Endothelial cell of umbilical vein (primary cell): ENCODE measurements around the gene CHAF1A. TPM values are rescaled to one million over a fixed set of nuclear protein-coding genes. Genes with fewer than 3 reads are reported as not detected.

ENCODE experiments used
- BruUV-seq: library from RNA; stranded (reverse); fragments of 400-500 nt; replicated peaks from 2 replicates; lab custom pipeline; 2021; lab: Mats Ljungman, UMichigan
- CTCF ChIA-PET: fragments of 300-600, 350-600 bp; sonication (Branson Sonifier 250); formaldehyde crosslinking; loops from one replicate; lab custom pipeline; 2021; ENCODE audit warnings: antibody characterized with exemption, inconsistent platforms; lab: Charles Lee
- POLR2A ChIA-PET: fragments of 300-600, 350-600 bp; sonication (Branson Sonifier 250); formaldehyde crosslinking; loops from one replicate; lab custom pipeline; 2021; ENCODE audit warnings: antibody characterized with exemption, inconsistent platforms; lab: Charles Lee
- DNase-seq: peaks from one replicate; pipeline ENCODE4 v3.0.0-alpha.2; 2011; ENCODE audit warnings: low read depth, low spot score
- FAIRE-seq: peaks from 2 replicates; lab custom pipeline; 2011; peaks lifted over from hg19 to GRCh38; lab: Jason Lieb, UNC
- H2AFZ ChIP-seq: 2 replicates; pipeline ENCODE4 v1.6.0; 2012; ENCODE audit warnings: low read depth, low read length, control low read depth, inconsistent platforms
- H3K27ac ChIP-seq: 2 replicates; pipeline ENCODE4 v1.5.1; 2011; ENCODE audit warnings: low read depth, mild to moderate bottlenecking, control low read depth, low read length, moderate library complexity; ENCODE audit not compliant: insufficient read depth
- H3K27me3 ChIP-seq, 2 experiments: 2 replicates each; pipeline versions ENCODE4 v1.6.0 to v1.6.1; 2011; ENCODE audit warnings: low read length in 2 of 2, mixed read lengths in 1 of 2; ENCODE audit not compliant: control insufficient read depth in 2 of 2, insufficient read depth in 2 of 2
- H3K36me3 ChIP-seq, 2 experiments: 2 replicates in 1 of 2; 3 replicates in 1 of 2; pipeline ENCODE4 v1.5.1; 2011; ENCODE audit warnings: low read length in 2 of 2, mild to moderate bottlenecking in 1 of 2, moderate library complexity in 1 of 2; ENCODE audit not compliant: control insufficient read depth in 2 of 2, insufficient read depth in 2 of 2; ENCODE audit errors: extremely low read depth in 1 of 2
- H3K4me1 ChIP-seq: 3 replicates; pipeline ENCODE4 v1.5.1; 2011; ENCODE audit warnings: mild to moderate bottlenecking, low read length; ENCODE audit not compliant: control insufficient read depth, insufficient read depth; ENCODE audit errors: extremely low read depth
- H3K4me2 ChIP-seq: 2 replicates; pipeline ENCODE4 v1.6.1; 2011; ENCODE audit warnings: low read length, control low read depth, mixed read lengths; ENCODE audit not compliant: insufficient read depth
- H3K4me3 ChIP-seq, 3 experiments: fragments of 200-600 bp in 1 of 3; sonication (generic), shearing (Covaris generic) in 1 of 3; replicated peaks in 1 of 3; 2 replicates each; pipeline ENCODE4 v1.5.1; 2011 to 2016; ENCODE audit warnings: control low read depth in 3 of 3, low read length in 3 of 3, mild to moderate bottlenecking in 2 of 3, inconsistent platforms in 1 of 3, low read depth in 1 of 3, moderate library complexity in 1 of 3; ENCODE audit not compliant: insufficient read depth in 1 of 3
- H3K79me2 ChIP-seq: 2 replicates; pipeline ENCODE4 v1.6.0; 2012; ENCODE audit warnings: low read length, inconsistent platforms; ENCODE audit not compliant: control insufficient read depth, insufficient read depth
- H3K9ac ChIP-seq: replicated peaks from 2 replicates; pipeline ENCODE3; 2011; ENCODE audit warnings: low read length, control low read depth; ENCODE audit not compliant: insufficient read depth; ENCODE audit errors: extremely low read depth
- H3K9me1 ChIP-seq: replicated peaks from 3 replicates; pipeline ENCODE4 v1.6.0; 2011; ENCODE audit warnings: mild to moderate bottlenecking, low read length; ENCODE audit not compliant: control insufficient read depth, insufficient read depth; ENCODE audit errors: extremely low read depth
- H3K9me3 ChIP-seq: replicated peaks from 2 replicates; pipeline ENCODE4 v1.5.1; 2012; ENCODE audit warnings: low read length, inconsistent platforms; ENCODE audit not compliant: control insufficient read depth, insufficient read depth
- H4K20me1 ChIP-seq: replicated peaks from 2 replicates; pipeline ENCODE3; 2011; ENCODE audit warnings: mild to moderate bottlenecking, low read length; ENCODE audit not compliant: control insufficient read depth, insufficient read depth; ENCODE audit errors: extremely low read depth
- CTCF ChIP-seq, 2 donors: IDR thresholded peaks; 1 replicate in 1 of 2; 2 replicates in 1 of 2; pipeline ENCODE4 v1.5.1; 2011; ENCODE audit warnings: low read length in 2 of 2, mild to moderate bottlenecking in 2 of 2, moderate library complexity in 2 of 2, control low read depth in 1 of 2, inconsistent platforms in 1 of 2, low read depth in 1 of 2; ENCODE audit not compliant: insufficient read depth in 1 of 2; ENCODE audit errors: extremely low read depth in 1 of 2
- EZH2 ChIP-seq: IDR thresholded peaks from 2 replicates; pipeline ENCODE4 v1.6.1; 2012; ENCODE audit warnings: borderline replicate concordance, low read depth, mild to moderate bottlenecking, moderate library complexity, low read length, inconsistent platforms; ENCODE audit not compliant: severe bottlenecking
- FOS ChIP-seq: IDR thresholded peaks from 2 replicates; pipeline ENCODE4 v1.6.1; 2011; ENCODE audit warnings: mild to moderate bottlenecking, low read length, moderate library complexity, borderline replicate concordance; ENCODE audit not compliant: insufficient read depth
- GATA2 ChIP-seq: IDR thresholded peaks from 2 replicates; pipeline ENCODE4 v1.7.0; 2011; ENCODE audit warnings: low read depth, mild to moderate bottlenecking, moderate library complexity, mixed read lengths, low read length; ENCODE audit not compliant: insufficient read length, insufficient read depth
- JUN ChIP-seq: IDR thresholded peaks from 2 replicates; pipeline ENCODE4 v1.6.1; 2011; ENCODE audit warnings: borderline replicate concordance, low read depth; ENCODE audit not compliant: insufficient read length, insufficient read depth
- MAX ChIP-seq: IDR thresholded peaks from 2 replicates; pipeline ENCODE4 v1.6.1; 2011; ENCODE audit not compliant: insufficient read depth, insufficient read length
- MYC ChIP-seq: IDR thresholded peaks from one replicate; pipeline ENCODE4 v1.6.1; 2011; ENCODE audit warnings: mild to moderate bottlenecking, low read depth, low read length
- POLR2A ChIP-seq: IDR thresholded peaks from 2 replicates; pipeline ENCODE4 v1.6.1; 2012; ENCODE audit warnings: low read depth, mild to moderate bottlenecking, control low read depth, low read length
- POLR2AphosphoS5 ChIP-seq: IDR thresholded peaks from 2 replicates; pipeline ENCODE4 v1.6.1; 2012; ENCODE audit warnings: low read depth, mild to moderate bottlenecking, control low read depth, low read length, moderate library complexity; ENCODE audit not compliant: insufficient read depth
- dilution Hi-C: fragments of 300-500 bp; cut with MboI; formaldehyde crosslinking; loops from one replicate; pipeline ENCODE4 v1.15.0; 2019; ENCODE audit warnings: low sequenced_read_pairs; ENCODE audit not compliant: extremely low pct_ligation_motif_present
- intact Hi-C: fragments of 100-400 bp; cut with micrococcal nuclease; formaldehyde crosslinking; loops from one replicate; pipeline ENCODE4 v1.10.0; 2022
- polyA plus RNA-seq, 4 experiments: library from polyadenylated mRNA; depleted of rRNA in 3 of 4; stranded (reverse) in 3 of 4; unstranded in 1 of 4; fragments of >200 nt; gene quantifications; 2 replicates each; pipeline versions ENCODE4 v1.2.1 to v1.2.3, GENCODE V29; 2011 to 2012; ENCODE audit warnings: missing spikeins in 1 of 4
- total RNA-seq: library from RNA; stranded (reverse); gene quantifications from 2 replicates; pipeline ENCODE4 v1.2.3, GENCODE V29; 2021

Gene CHAF1A
- total and polyA plus RNA-seq, 2 donors (not counting 3 experiments of a cell fraction or from before 2014, with no cell fraction given): 19.5 to 44.5 TPM

DNA sequence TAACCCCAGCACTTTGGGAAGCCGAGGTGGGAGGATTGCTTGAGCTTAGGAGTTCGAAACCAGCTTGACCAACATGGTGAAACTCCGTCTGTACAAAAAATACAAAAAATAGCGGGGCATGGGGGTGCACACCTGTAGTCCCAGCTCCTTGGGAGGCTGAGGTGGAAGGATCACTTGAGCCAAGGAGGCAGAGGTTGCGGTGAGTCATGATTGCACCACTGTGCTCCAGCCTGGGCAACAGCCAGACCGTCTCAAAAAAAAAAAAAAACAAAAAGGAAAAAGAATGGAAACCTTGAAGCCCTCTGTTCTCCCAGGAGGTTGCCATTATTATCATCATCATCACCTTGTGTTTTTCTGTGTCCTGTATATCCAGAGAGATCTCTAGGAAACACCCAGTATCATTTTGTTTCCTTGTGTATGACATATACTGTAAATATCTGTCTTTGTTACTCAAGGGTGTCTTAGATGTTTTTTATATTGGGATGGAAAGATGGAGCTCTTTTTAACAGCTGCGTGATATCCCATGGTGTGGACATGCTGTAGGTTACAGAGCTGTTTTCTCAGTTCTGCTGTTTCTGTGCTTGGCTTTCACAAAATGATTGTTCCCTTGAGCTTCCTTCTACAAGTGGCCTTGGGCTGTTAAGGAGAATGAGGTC is 11.8 kb downstream of the CHAF1A start:
- POLR2A ChIA-PET: no interaction called here
- no peaks in the 10 kb centered on the region for H3K4me1 ChIP-seq
- TF ChIP-seq MYC (no peak), JUN (no peak)
- no peaks in the 10 kb centered on the region for H3K9me3 ChIP-seq
- no peak overlapping the region for H3K27ac ChIP-seq
- peaks cover 20% of the 10 kb centered on the region for H3K79me2 ChIP-seq
- H3K9me1 ChIP-seq: no peaks in the 10 kb centered on the region
- BruUV-seq: no TSS peak
- no peaks in the 10 kb centered on the region for H3K27me3 ChIP-seq
- dilution Hi-C loops: loop anchor here (10.0 kb wide), 1 partner anchor 49 kb away; no protein-coding TSS in a partner anchor
- CTCF ChIA-PET: no interaction called here
- no peak overlapping the region for H2AFZ ChIP-seq
- H3K36me3 ChIP-seq: no peaks in the 10 kb centered on the region
- intact Hi-C loops: no loop called here
- no peak for DNase-seq
- FAIRE-seq: peak; percentile 49
- H4K20me1 ChIP-seq: no peaks in the 10 kb centered on the region
- H3K4me2 ChIP-seq: no peak overlapping the region
- H3K9ac ChIP-seq: no peak overlapping the region
- no peak overlapping the region for H3K4me3 ChIP-seq

DNA sequence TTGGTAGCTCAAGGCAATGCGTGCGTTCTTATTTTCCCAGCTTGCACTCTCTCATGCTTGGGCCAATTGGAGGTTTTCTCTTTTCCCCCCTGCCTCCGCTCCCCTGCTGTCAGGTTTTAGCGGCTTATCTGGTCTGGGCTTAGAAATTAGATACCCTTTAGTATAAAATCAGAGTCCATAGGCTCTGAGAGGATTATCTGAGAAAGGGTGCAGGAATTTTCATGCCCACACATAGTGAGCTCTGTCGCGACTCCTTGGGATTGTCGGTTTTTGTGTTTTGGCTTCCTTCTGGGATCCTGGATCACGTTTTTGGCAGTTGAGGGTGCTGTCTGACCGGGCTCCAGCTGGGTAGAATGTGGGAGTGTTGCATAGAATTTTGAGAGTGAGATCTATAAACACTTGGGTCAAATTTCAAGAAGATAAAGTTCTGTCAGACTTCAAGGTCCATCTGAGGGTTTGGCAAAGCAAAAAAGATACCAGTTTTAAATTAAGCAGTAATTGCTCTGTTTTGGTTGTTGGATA is 12.4 kb downstream of the CHAF1A start:
- Histone ChIP-seq H3K27me3 (no peaks in the 10 kb centered on the region), H3K27ac (no peak overlapping the region), H3K9ac (no peak overlapping the region), H4K20me1 (no peaks in the 10 kb centered on the region), H3K4me3 (no peak overlapping the region), H3K4me1 (no peaks in the 10 kb centered on the region), H3K9me1 (no peaks in the 10 kb centered on the region), H2AFZ (no peak overlapping the region), H3K36me3 (no peaks in the 10 kb centered on the region), H3K4me2 (no peak overlapping the region), H3K79me2 (peaks cover 20% of the 10 kb centered on the region), H3K9me3 (no peaks in the 10 kb centered on the region)
- TF ChIP-seq FOS (no peak), MAX (no peak), POLR2AphosphoS5 (no peak), JUN (no peak), GATA2 (no peak), MYC (no peak), CTCF (IDR thresholded peaks at IDR 0.05; ENCODE audit: extremely low read depth in 1 of 2, insufficient read depth in 1 of 2, low read depth in 1 of 2, low read length in 2 of 2) (no peak), POLR2A (no peak), EZH2 (no peak)
- FAIRE-seq (no peak), DNase-seq (no peak)
- POLR2A ChIA-PET: no interaction called here
- intact Hi-C loops: no loop called here
- CTCF ChIA-PET: interaction anchor here (1.6 kb wide), 1 partner anchor 57 kb away, joined by 4 read pairs; the partner anchor contains the start of gene HDGFL2
- no TSS peak for BruUV-seq
- dilution Hi-C loops: loop anchor here (10.0 kb wide), 1 partner anchor 50 kb away; no protein-coding TSS in a partner anchor
